AG04450 (cell line): ENCODE data around the gene ZNF75A. TPM values are rescaled to one million over a fixed set of nuclear protein-coding genes. Genes with fewer than 3 reads are reported as not detected.

ENCODE experiments used
- CTCF ChIA-PET: fragments of 300-600, 350-600 bp; formaldehyde crosslinking; extraction: SDS; loops from one replicate; lab custom pipeline; 2022; ENCODE audit warnings: antibody characterized with exemption, inconsistent platforms; lab: Charles Lee
- POLR2A ChIA-PET: fragments of 350-600 bp; formaldehyde crosslinking; extraction: SDS; loops from one replicate; lab custom pipeline; 2021; ENCODE audit warnings: antibody characterized with exemption, inconsistent platforms; lab: Yijun Ruan, JAX
- DNase-seq: peaks from one replicate; pipeline ENCODE4 v3.0.0-alpha.2; 2011; ENCODE audit warnings: low read depth, low spot score
- H3K27ac ChIP-seq: one replicate; pipeline ENCODE4 v1.5.1; 2012; ENCODE audit warnings: low read depth, low read length, control low read depth
- H3K27me3 ChIP-seq: one replicate; pipeline ENCODE4 v1.6.0; 2012; ENCODE audit warnings: low read length; ENCODE audit not compliant: control insufficient read depth, insufficient read depth
- H3K4me3 ChIP-seq: 2 replicates; pipeline ENCODE4 v1.5.1; 2011; ENCODE audit warnings: mild to moderate bottlenecking, low read depth, low read length, control low read depth
- H3K9me3 ChIP-seq: 2 replicates; pipeline ENCODE4 v1.5.1; 2012; ENCODE audit warnings: low read length; ENCODE audit not compliant: control insufficient read depth, insufficient read depth
- CTCF ChIP-seq: IDR thresholded peaks from 2 replicates; pipeline ENCODE4 v1.5.1; 2011; ENCODE audit warnings: low read depth, low read length, control low read depth, inconsistent platforms
- polyA plus RNA-seq: library from polyadenylated mRNA; depleted of rRNA; stranded (reverse); fragments of >200 nt; gene quantifications from 2 replicates; pipeline ENCODE4 v1.2.3, GENCODE V29; 2011

Gene ZNF75A
- polyA plus RNA-seq, 1 experiment, result 20.3 TPM

GRCh38 chr16:3292604-3293003 is 12.7 kb upstream of the ZNF75A start:
- peaks cover 92% of the 10 kb centered on the region for H3K9me3 ChIP-seq
- no peaks in the 10 kb centered on the region for H3K27me3 ChIP-seq
- no peak overlapping the region for H3K4me3 ChIP-seq
- ChIA-PET CTCF (no interaction called here), POLR2A (interaction anchor here (0.6 to 1.1 kb wide), 2 partner anchors 9 to 191 kb away, joined by 3 to 4 read pairs; no protein-coding TSS in a partner anchor)
- no peak for TF ChIP-seq CTCF
- DNase-seq, result no peak
- H3K27ac ChIP-seq, result peak overlapping the region; percentile 11

- Histone ChIP-seq H3K27ac (no peak overlapping the region), H3K27me3 (no peaks in the 10 kb centered on the region), H3K4me3 (no peak overlapping the region), H3K9me3 (peaks cover 70% of the 10 kb centered on the region)
- ChIA-PET POLR2A (no interaction called here), CTCF (no interaction called here)
- no peak for TF ChIP-seq CTCF
- no peak for DNase-seq
Observed at GRCh38 chr16:3295209-3295608, 10.1 kb upstream of the ZNF75A start.

GRCh38 chr16:3295783-3296182 is 9.5 kb upstream of the ZNF75A start:
- DNase-seq, result no peak
- TF ChIP-seq CTCF, result no peak
- ChIA-PET CTCF (no interaction called here), POLR2A (no interaction called here)
- H3K27ac ChIP-seq, result no peak overlapping the region
- H3K27me3 ChIP-seq, result no peaks in the 10 kb centered on the region
- no peak overlapping the region for H3K4me3 ChIP-seq
- H3K9me3 ChIP-seq, result peaks cover 66% of the 10 kb centered on the region

- Histone ChIP-seq H3K27ac (no peak overlapping the region), H3K9me3 (peaks cover 64% of the 10 kb centered on the region), H3K4me3 (peak overlapping the region; percentile 87), H3K27me3 (no peaks in the 10 kb centered on the region)
- ChIA-PET CTCF (no interaction called here), POLR2A (interaction anchor here (0.7 to 2.3 kb wide), 2 partner anchors 21 to 529 kb away, joined by 3 to 18 read pairs; partner anchors contain the start of gene ZNF263)
- DNase-seq, result no peak
- no peak for TF ChIP-seq CTCF
Observed at GRCh38 chr16:3304370-3304769, 927 bp upstream of the ZNF75A start.

GRCh38 chr16:3306078-3306477 is 781 bp downstream of the ZNF75A start:
- no peak for DNase-seq
- Histone ChIP-seq H3K9me3 (peaks cover 73% of the 10 kb centered on the region), H3K4me3 (peak overlapping the region; percentile 87), H3K27ac (peak overlapping the region; percentile 96), H3K27me3 (no peaks in the 10 kb centered on the region)
- ChIA-PET POLR2A (interaction anchor here (2.3 kb wide), 1 partner anchor 23 kb away, joined by 18 read pairs; the partner anchor contains the start of gene ZNF263), CTCF (no interaction called here)
- TF ChIP-seq CTCF, result no peak
